OCI-LY7 (cell line): ENCODE measurements around the gene TRIM75. TPM values are rescaled to one million over a fixed set of nuclear protein-coding genes. Genes with fewer than 3 reads are reported as not detected.
"Not testable (repeated sequence)": the region's sequence is repeated elsewhere in the genome, so short reads cannot be mapped to it uniquely, and the experiment has no call there.

Experiments
- BruUV-seq: library from RNA; stranded (reverse); fragments of 400-500 nt; replicated peaks from 2 replicates; lab custom pipeline; 2021; lab: Mats Ljungman, UMichigan
- CTCF ChIA-PET: fragments of 300-600 bp; sonication (Branson Sonifier 250); formaldehyde crosslinking; loops from one replicate; lab custom pipeline; 2022; ENCODE audit warnings: antibody characterized with exemption; ENCODE audit not compliant: unreplicated experiment; lab: Charles Lee
- POLR2A ChIA-PET: fragments of 300-600 bp; sonication (Branson Sonifier 250); formaldehyde crosslinking; loops from one replicate; lab custom pipeline; 2022; ENCODE audit warnings: antibody characterized with exemption; lab: Charles Lee
- DNase-seq: peaks from one replicate; pipeline ENCODE4 v3.0.0-alpha.2; 2015; ENCODE audit warnings: low spot score
- H2AFZ ChIP-seq: fragments of 200-600 bp; sonication (generic), shearing (Covaris generic); 2 replicates; pipeline ENCODE4 v1.6.1; 2014; ENCODE audit warnings: mild to moderate bottlenecking, antibody characterized with exemption, low read length, moderate library complexity
- H3K27ac ChIP-seq: fragments of 200-600 bp; sonication (generic); 2 replicates; pipeline ENCODE4 v1.5.1; 2014; ENCODE audit warnings: mixed run types, low read depth, mild to moderate bottlenecking, moderate library complexity, low read length, inconsistent platforms; ENCODE audit not compliant: poor library complexity, severe bottlenecking
- H3K36me3 ChIP-seq: fragments of 200-600 bp; sonication (generic); 2 replicates; pipeline ENCODE4 v1.6.1; 2014; ENCODE audit warnings: mild to moderate bottlenecking, antibody characterized with exemption, low read length, moderate library complexity, mixed read lengths; ENCODE audit not compliant: insufficient read depth
- H3K4me1 ChIP-seq: fragments of 200-600 bp; sonication (generic); 2 replicates; pipeline ENCODE4 v1.5.1; 2014; ENCODE audit warnings: mild to moderate bottlenecking, low read length; ENCODE audit not compliant: insufficient read depth, poor library complexity, severe bottlenecking
- H3K4me2 ChIP-seq: fragments of 200-600 bp; sonication (generic); 2 replicates; pipeline ENCODE4 v1.6.1; 2014; ENCODE audit warnings: mild to moderate bottlenecking, low read length
- H3K4me3 ChIP-seq: fragments of 200-600 bp; sonication (generic); 2 replicates; pipeline ENCODE4 v1.5.1; 2014; ENCODE audit warnings: mild to moderate bottlenecking, low read depth, low read length; ENCODE audit not compliant: poor library complexity, severe bottlenecking
- H3K79me2 ChIP-seq: fragments of 200-600 bp; sonication (generic); 2 replicates; pipeline ENCODE4 v1.6.1; 2016; ENCODE audit warnings: low read depth, mild to moderate bottlenecking, low read length, moderate library complexity, mixed read lengths; ENCODE audit not compliant: insufficient read depth
- H3K9me2 ChIP-seq: fragments of 200-600 bp; sonication (generic); 2 replicates; pipeline ENCODE4 v1.6.1; 2016; ENCODE audit warnings: mild to moderate bottlenecking, low read length, mixed read lengths; ENCODE audit not compliant: insufficient read depth
- H3K9me3 ChIP-seq: fragments of 200-600 bp; sonication (generic); 2 replicates; pipeline ENCODE4 v1.6.1; 2014; ENCODE audit warnings: mild to moderate bottlenecking, mixed run types, low read length, mixed read lengths
- H4K20me1 ChIP-seq: fragments of 200-600 bp; sonication (generic); 2 replicates; pipeline ENCODE4 v1.6.1; 2014; ENCODE audit warnings: mild to moderate bottlenecking, antibody characterized with exemption, low read length, moderate library complexity, mixed read lengths; ENCODE audit not compliant: insufficient read depth
- EZH2phosphoT487 ChIP-seq: fragments of 200-600 bp; sonication (generic); IDR thresholded peaks from 2 replicates; pipeline ENCODE4 v1.6.1; 2018; ENCODE audit warnings: low read depth, borderline replicate concordance, mild to moderate bottlenecking, mixed run types, antibody characterized with exemption, low read length, moderate library complexity, mixed read lengths
- intact Hi-C: fragments of 100-400 bp; cut with micrococcal nuclease; formaldehyde crosslinking; loops from one replicate; pipeline ENCODE4 v1.10.0; 2022; ENCODE audit not compliant: unreplicated experiment
- total RNA-seq, 2 experiments: library from RNA; depleted of rRNA in 1 of 2; stranded (reverse); fragments of >200 nt in 1 of 2; shearing (Covaris generic) in 1 of 2; gene quantifications; 2 replicates each; pipeline ENCODE4 v1.2.3, GENCODE V29; 2014 to 2022
- TF ChIP-seq, protein P1 (sequence below): fragments of 200-600 bp; sonication (generic); conservative IDR thresholded peaks from 2 replicates; pipeline ENCODE4 v1.5.1; 2014; ENCODE audit warnings: mild to moderate bottlenecking, antibody characterized with exemption, low read length, moderate library complexity, mixed read lengths

TRIM75 gene
- total RNA-seq, 2 experiments from 2014 or later: not detected

DNA sequence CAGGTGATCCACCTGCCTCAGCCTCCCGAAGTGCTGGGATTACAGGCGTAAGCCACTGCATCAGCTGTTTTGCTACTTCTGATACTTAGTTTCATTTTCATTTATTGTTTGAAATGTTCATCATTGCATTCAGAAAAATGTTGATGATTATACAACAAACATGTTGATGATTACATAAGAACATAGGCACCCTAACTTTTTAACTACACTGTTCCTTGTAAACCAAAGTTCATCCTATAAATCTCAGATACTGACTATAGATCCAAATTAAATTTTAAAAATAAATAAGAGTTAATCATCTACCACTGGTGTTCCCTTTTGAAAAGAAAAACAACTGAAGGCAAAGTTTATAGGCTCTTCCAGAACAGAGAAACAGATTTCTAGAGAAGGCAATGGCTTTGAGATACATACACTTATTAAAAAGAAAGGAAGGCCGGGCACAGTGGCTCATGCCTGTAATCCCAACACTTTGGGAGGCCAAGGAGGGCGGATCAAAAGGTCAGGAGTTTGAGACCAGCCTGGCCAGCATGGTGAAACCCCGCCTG, 23.4 kb downstream of the TRIM75 start:
- peaks cover 31% of the 10 kb centered on the region; the same call in 1 of the 2 replicates for H3K36me3 ChIP-seq
- H3K9me3 ChIP-seq: no peaks in the 10 kb centered on the region
- no peak overlapping the region for H3K27ac ChIP-seq
- DNase-seq: no peak
- TF ChIP-seq EZH2phosphoT487: no peak
- TF ChIP-seq, protein P1, sequence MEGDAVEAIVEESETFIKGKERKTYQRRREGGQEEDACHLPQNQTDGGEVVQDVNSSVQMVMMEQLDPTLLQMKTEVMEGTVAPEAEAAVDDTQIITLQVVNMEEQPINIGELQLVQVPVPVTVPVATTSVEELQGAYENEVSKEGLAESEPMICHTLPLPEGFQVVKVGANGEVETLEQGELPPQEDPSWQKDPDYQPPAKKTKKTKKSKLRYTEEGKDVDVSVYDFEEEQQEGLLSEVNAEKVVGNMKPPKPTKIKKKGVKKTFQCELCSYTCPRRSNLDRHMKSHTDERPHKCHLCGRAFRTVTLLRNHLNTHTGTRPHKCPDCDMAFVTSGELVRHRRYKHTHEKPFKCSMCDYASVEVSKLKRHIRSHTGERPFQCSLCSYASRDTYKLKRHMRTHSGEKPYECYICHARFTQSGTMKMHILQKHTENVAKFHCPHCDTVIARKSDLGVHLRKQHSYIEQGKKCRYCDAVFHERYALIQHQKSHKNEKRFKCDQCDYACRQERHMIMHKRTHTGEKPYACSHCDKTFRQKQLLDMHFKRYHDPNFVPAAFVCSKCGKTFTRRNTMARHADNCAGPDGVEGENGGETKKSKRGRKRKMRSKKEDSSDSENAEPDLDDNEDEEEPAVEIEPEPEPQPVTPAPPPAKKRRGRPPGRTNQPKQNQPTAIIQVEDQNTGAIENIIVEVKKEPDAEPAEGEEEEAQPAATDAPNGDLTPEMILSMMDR: no peak
- H3K4me1 ChIP-seq: no peaks in the 10 kb centered on the region
- POLR2A ChIA-PET: interaction anchor here (0.5 kb wide), 1 partner anchor 270 kb away, joined by 3 read pairs; no protein-coding TSS in a partner anchor
- no peaks in the 10 kb centered on the region for H3K9me2 ChIP-seq
- no peaks in the 10 kb centered on the region for H3K79me2 ChIP-seq
- CTCF ChIA-PET: no interaction called here
- BruUV-seq: no TSS peak
- H4K20me1 ChIP-seq: no peaks in the 10 kb centered on the region
- no peak overlapping the region for H3K4me3 ChIP-seq
- H3K4me2 ChIP-seq: no peak overlapping the region
- no peak overlapping the region for H2AFZ ChIP-seq
- intact Hi-C loops: no loop called here

- CTCF ChIA-PET: no interaction called here
- no peak for TF ChIP-seq EZH2phosphoT487
- TF ChIP-seq, protein P1: no peak
- intact Hi-C loops: no loop called here
Observed at GRCh38 chr4:165079476-165079875, 25.8 kb downstream of the TRIM75 start.

DNA sequence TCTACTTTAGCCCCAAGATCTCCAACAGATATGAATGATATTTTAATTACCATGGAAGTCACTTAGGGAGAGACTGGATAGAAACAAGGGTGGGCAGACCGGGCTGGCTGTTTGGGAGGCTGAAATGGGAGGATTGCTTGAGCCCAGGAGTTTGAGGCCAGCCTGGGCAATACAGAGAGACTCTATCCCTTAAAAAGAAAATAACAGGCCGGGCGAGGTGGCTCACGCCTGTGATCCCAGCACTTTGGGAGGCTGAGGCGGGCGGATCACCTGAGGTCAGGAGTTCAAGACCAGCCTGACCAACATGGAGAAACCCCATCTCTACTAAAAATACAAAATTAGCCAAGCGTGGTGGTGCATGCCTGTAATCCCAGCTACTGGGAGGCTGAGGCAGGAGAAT, 31.1 kb downstream of the TRIM75 start:
- POLR2A ChIA-PET: interaction anchor here (0.7 kb wide), 1 partner anchor 1529 kb away, joined by 3 read pairs; no protein-coding TSS in a partner anchor
- H2AFZ ChIP-seq, BruUV-seq, H3K9me2 ChIP-seq, H3K27ac ChIP-seq, H3K79me2 ChIP-seq, H3K4me2 ChIP-seq, H3K9me3 ChIP-seq, H4K20me1 ChIP-seq, H3K4me3 ChIP-seq, DNase-seq, H3K4me1 ChIP-seq, CTCF ChIA-PET, intact Hi-C loops: not testable (repeated sequence)
- H3K36me3 ChIP-seq: peaks cover 47% of the 10 kb centered on the region

More at GRCh38 chr4:165079476-165079875, 25.8 kb downstream of the TRIM75 start:
- H3K27ac ChIP-seq: no peak overlapping the region
- H4K20me1 ChIP-seq: no peaks in the 10 kb centered on the region
- DNase-seq: no peak
- BruUV-seq: no TSS peak
- no peaks in the 10 kb centered on the region for H3K4me1 ChIP-seq
- no peak overlapping the region for H2AFZ ChIP-seq
- H3K9me2 ChIP-seq: no peaks in the 10 kb centered on the region
- H3K4me2 ChIP-seq: no peak overlapping the region
- POLR2A ChIA-PET: no interaction called here
- peaks cover 35% of the 10 kb centered on the region; the same call in 1 of the 2 replicates for H3K36me3 ChIP-seq
- no peak overlapping the region for H3K4me3 ChIP-seq
- H3K79me2 ChIP-seq: no peaks in the 10 kb centered on the region
- H3K9me3 ChIP-seq: no peaks in the 10 kb centered on the region
